Activated CD8-positive, alpha-beta T cell treated with anti-CD3 and anti-CD28 coated beads, Interleukin-2, amount 10 ng/mL, durations not matched to agents 7 days and 5 days (primary cell): ENCODE results near the gene SHMT1. TPM values are rescaled to one million over a fixed set of nuclear protein-coding genes. Genes with fewer than 3 reads are reported as not detected.
A peak's percentile ranks its signal among the peaks of the same experiment; 100 is the strongest.
"Not testable (repeated sequence)": the region's sequence is repeated elsewhere in the genome, so short reads cannot be mapped to it uniquely, and the experiment has no call there.

ENCODE experiments used
- ATAC-seq: fragments of 150-1000 bp; cut with Tn5 transposase; one replicate; pipeline ENCODE4 v1.10.0; 2021; ENCODE audit warnings: moderate library complexity
- CTCF ChIA-PET: fragments of 350-600 bp; sonication (Branson Sonifier 250); formaldehyde crosslinking; loops from one replicate; lab custom pipeline; 2021; ENCODE audit warnings: antibody characterized with exemption; lab: Charles Lee
- POLR2A ChIA-PET: fragments of 350-600 bp; sonication (Branson Sonifier 250); formaldehyde crosslinking; loops from one replicate; lab custom pipeline; 2021; ENCODE audit warnings: antibody characterized with exemption; lab: Charles Lee
- DNase-seq: peaks from one replicate; pipeline ENCODE4 v3.0.0-alpha.2; 2020
- H3K27ac Mint-ChIP-seq: one replicate; pipeline ENCODE4 v1.8.0; 2021; ENCODE audit warnings: mild to moderate bottlenecking, mixed read lengths
- H3K27me3 Mint-ChIP-seq: one replicate; pipeline ENCODE4 v1.8.0; 2021; ENCODE audit warnings: low read depth, mixed read lengths
- H3K36me3 Mint-ChIP-seq: one replicate; pipeline ENCODE4 v1.8.0; 2021; ENCODE audit warnings: low read depth, mixed read lengths
- H3K4me1 Mint-ChIP-seq: one replicate; pipeline ENCODE4 v1.8.0; 2021; ENCODE audit warnings: low read depth, mixed read lengths
- H3K4me3 Mint-ChIP-seq: one replicate; pipeline ENCODE4 v1.8.0; 2021; ENCODE audit warnings: mild to moderate bottlenecking, mixed read lengths
- H3K9me3 Mint-ChIP-seq: one replicate; pipeline ENCODE4 v1.8.0; 2022; ENCODE audit warnings: mixed read lengths; ENCODE audit not compliant: insufficient read depth
- total RNA-seq, 2 experiments: library from RNA; stranded (reverse); gene quantifications; one replicate each; pipeline ENCODE4 v1.2.3, GENCODE V29; 2021

The SHMT1 gene
- total RNA-seq, 2 experiments from 2014 or later: 60.7 to 61.8 TPM

DNA sequence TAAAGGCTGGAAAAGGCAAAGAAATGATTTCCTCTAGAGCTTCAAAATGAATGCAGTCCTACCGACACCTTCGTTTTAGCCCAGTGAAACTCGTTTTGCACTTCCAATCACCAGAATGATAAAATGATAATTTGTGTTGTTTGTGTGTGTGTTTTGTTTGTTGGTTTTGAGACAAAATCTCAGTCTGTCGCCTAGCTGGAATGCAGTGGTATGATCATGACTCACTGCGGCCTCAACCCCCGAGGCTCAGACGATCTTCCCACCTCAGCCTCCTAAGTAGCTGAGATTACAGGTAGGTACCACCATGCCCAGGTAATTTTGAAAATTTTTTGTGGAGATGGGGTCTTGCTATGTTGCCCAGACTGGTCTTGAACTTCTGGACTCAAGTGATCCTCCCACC lies 10.9 kb upstream of the SHMT1 start:
- POLR2A ChIA-PET: no interaction called here
- DNase-seq (no peak), ATAC-seq (no peak)
- H3K36me3 Mint-ChIP-seq: no peaks in the 10 kb centered on the region
- no peaks in the 10 kb centered on the region for H3K9me3 Mint-ChIP-seq
- H3K27ac Mint-ChIP-seq: no peak overlapping the region
- CTCF ChIA-PET: no interaction called here
- peaks cover 12% of the 10 kb centered on the region for H3K27me3 Mint-ChIP-seq
- H3K4me3 Mint-ChIP-seq: no peak overlapping the region
- peaks cover 11% of the 10 kb centered on the region for H3K4me1 Mint-ChIP-seq

GRCh38 chr17:18373181-18373580 lies 9.8 kb upstream of the SHMT1 start:
- Mint-ChIP-seq H3K4me1 (peaks cover 11% of the 10 kb centered on the region), H3K27me3 (peaks cover 12% of the 10 kb centered on the region)
- H3K9me3 Mint-ChIP-seq, H3K36me3 Mint-ChIP-seq, H3K27ac Mint-ChIP-seq, CTCF ChIA-PET, POLR2A ChIA-PET, ATAC-seq, H3K4me3 Mint-ChIP-seq, DNase-seq: not testable (repeated sequence)

- CTCF ChIA-PET: no interaction called here
- ATAC-seq (no peak), DNase-seq (no peak)
- H3K4me1 Mint-ChIP-seq: peaks cover 7% of the 10 kb centered on the region
- peaks cover 17% of the 10 kb centered on the region for H3K27me3 Mint-ChIP-seq
- H3K36me3 Mint-ChIP-seq: no peaks in the 10 kb centered on the region
- H3K27ac Mint-ChIP-seq: no peak overlapping the region
- POLR2A ChIA-PET: no interaction called here
- no peaks in the 10 kb centered on the region for H3K9me3 Mint-ChIP-seq
- H3K4me3 Mint-ChIP-seq: no peak overlapping the region
These were observed 8.1 kb upstream of the SHMT1 start for GRCh38 chr17:18371455-18371854.

DNA sequence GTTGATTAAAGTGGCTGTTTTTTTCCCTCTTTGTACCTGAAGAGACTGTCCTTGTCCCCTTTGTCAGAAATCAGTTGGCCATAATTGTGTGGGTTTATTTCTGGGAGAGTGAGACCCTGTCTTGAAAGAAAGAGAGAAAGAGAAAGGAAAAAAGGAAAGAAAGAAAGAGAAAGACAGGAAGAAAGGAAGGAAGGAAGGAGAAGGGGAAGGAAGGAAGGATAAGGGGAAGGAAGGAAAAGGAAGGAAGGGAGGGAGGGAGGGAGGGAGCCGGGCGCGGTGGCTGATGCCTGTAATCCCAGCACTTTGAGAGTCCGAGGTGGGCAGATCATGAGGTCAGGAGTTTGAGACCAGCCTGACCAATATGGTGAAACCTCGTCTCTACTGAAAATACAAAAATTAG lies 7.4 kb upstream of the SHMT1 start:
- no peak for DNase-seq
- Mint-ChIP-seq H3K27ac (no peak overlapping the region), H3K9me3 (no peaks in the 10 kb centered on the region), H3K36me3 (no peaks in the 10 kb centered on the region), H3K4me1 (peaks cover 7% of the 10 kb centered on the region), H3K4me3 (no peak overlapping the region), H3K27me3 (peaks cover 17% of the 10 kb centered on the region)
- ChIA-PET POLR2A (no interaction called here), CTCF (no interaction called here)
- no peak for ATAC-seq

DNA sequence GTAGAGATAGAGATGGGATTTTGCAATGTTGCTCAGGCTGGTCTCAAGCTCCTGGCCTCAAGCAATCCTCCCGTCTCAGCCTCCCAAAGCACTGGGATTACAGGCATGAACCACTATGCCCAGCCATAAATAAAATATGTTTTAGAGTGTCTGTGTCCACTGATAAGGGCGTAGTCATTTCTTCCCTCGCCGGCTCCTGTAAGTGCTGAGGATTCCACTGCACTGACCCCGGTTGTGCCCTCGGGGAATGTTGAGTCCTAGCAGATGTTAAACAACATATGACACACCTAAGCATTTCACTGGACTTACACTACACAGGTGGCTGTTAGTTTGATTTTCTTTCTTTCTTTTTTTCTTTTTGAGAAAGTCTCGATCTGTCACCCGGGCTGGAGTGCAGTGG lies 5.6 kb upstream of the SHMT1 start:
- peaks cover 7% of the 10 kb centered on the region for H3K4me1 Mint-ChIP-seq
- no peak overlapping the region for H3K27ac Mint-ChIP-seq
- H3K9me3 Mint-ChIP-seq: no peaks in the 10 kb centered on the region
- H3K36me3 Mint-ChIP-seq: no peaks in the 10 kb centered on the region
- H3K27me3 Mint-ChIP-seq: peaks cover 17% of the 10 kb centered on the region
- ChIA-PET CTCF (no interaction called here), POLR2A (no interaction called here)
- DNase-seq (no peak), ATAC-seq (no peak)
- H3K4me3 Mint-ChIP-seq: no peak overlapping the region

- H3K36me3 Mint-ChIP-seq: peaks cover 15% of the 10 kb centered on the region
- peaks cover 4% of the 10 kb centered on the region for H3K27me3 Mint-ChIP-seq
- ATAC-seq (no peak), DNase-seq (no peak)
- H3K4me1 Mint-ChIP-seq: peaks cover 22% of the 10 kb centered on the region
- CTCF ChIA-PET: no interaction called here
- no peaks in the 10 kb centered on the region for H3K9me3 Mint-ChIP-seq
- peak overlapping the region; percentile 15 for H3K4me3 Mint-ChIP-seq
- H3K27ac Mint-ChIP-seq: no peak overlapping the region
- POLR2A ChIA-PET: interaction anchor here (0.6 kb wide), 1 partner anchor 1324 kb away, joined by 3 read pairs; no protein-coding TSS in a partner anchor
These were observed 816 bp upstream of the SHMT1 start for GRCh38 chr17:18364166-18364565.

GRCh38 chr17:18362698-18363100 lies 651 bp downstream of the SHMT1 start:
- CTCF ChIA-PET: interaction anchor here (0.7 to 0.8 kb wide), 2 partner anchors 13 to 147 kb away, joined by 3 read pairs; no protein-coding TSS in a partner anchor
- POLR2A ChIA-PET: interaction anchor here (0.9 kb wide), 1 partner anchor 16 kb away, joined by 3 read pairs; no protein-coding TSS in a partner anchor

GRCh38 chr17:18361837-18362697 lies 1.3 kb downstream of the SHMT1 start:
- Mint-ChIP-seq H3K4me3 (peak overlapping the region; percentile 91), H3K4me1 (peaks cover 23% of the 10 kb centered on the region), H3K9me3 (no peaks in the 10 kb centered on the region), H3K27ac (peak overlapping the region; percentile 83), H3K36me3 (peaks cover 16% of the 10 kb centered on the region), H3K27me3 (no peaks in the 10 kb centered on the region)
- ChIA-PET POLR2A (interaction anchor here (0.9 kb wide), 1 partner anchor 15 kb away, joined by 3 read pairs; no protein-coding TSS in a partner anchor), CTCF (interaction anchor here (0.8 kb wide), 1 partner anchor 146 kb away, joined by 3 read pairs; no protein-coding TSS in a partner anchor)
- ATAC-seq (no peak), DNase-seq (no peak)

More at GRCh38 chr17:18362698-18363100, 651 bp downstream of the SHMT1 start:
- H3K4me1 Mint-ChIP-seq: peaks cover 23% of the 10 kb centered on the region
- H3K9me3 Mint-ChIP-seq: no peaks in the 10 kb centered on the region
- peak overlapping the region; percentile 83 for H3K27ac Mint-ChIP-seq
- DNase-seq (peak; percentile 45), ATAC-seq (peak; percentile 9)
- H3K27me3 Mint-ChIP-seq: peaks cover 3% of the 10 kb centered on the region
- H3K36me3 Mint-ChIP-seq: peaks cover 16% of the 10 kb centered on the region
- H3K4me3 Mint-ChIP-seq: peak overlapping the region; percentile 91

- Mint-ChIP-seq H3K9me3 (no peaks in the 10 kb centered on the region), H3K27ac (no peak overlapping the region), H3K4me1 (peaks cover 23% of the 10 kb centered on the region), H3K4me3 (no peak overlapping the region), H3K27me3 (no peaks in the 10 kb centered on the region), H3K36me3 (peaks cover 22% of the 10 kb centered on the region)
- DNase-seq (no peak), ATAC-seq (no peak)
- ChIA-PET POLR2A (no interaction called here), CTCF (no interaction called here)
These were observed 2.8 kb downstream of the SHMT1 start for GRCh38 chr17:18360518-18360917.

- POLR2A ChIA-PET: no interaction called here
- H3K27ac Mint-ChIP-seq: no peak overlapping the region
- ATAC-seq: no peak
These were observed 6.7 kb downstream of the SHMT1 start for GRCh38 chr17:18356624-18357023.

DNA sequence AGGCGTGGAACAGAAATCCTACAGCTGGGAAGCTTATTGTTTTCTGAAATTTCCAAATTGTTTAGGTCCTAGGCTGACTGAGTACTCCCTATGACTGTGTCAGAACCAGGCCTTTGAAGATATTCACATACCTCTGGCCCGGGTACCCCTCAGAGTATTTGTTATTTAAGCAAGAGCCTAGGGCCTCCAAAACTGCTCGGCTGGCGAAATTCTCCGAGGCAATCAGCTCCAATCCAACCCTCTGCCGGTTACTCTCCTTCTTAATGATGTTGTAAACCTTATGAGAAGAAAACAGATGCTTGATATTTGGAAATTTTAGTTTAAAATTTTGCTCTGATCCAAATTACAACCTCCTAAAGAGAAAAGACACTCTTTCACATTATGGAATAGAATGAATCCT lies 9.8 kb downstream of the SHMT1 start:
- POLR2A ChIA-PET: no interaction called here
- H3K27me3 Mint-ChIP-seq: no peaks in the 10 kb centered on the region
- no peaks in the 10 kb centered on the region for H3K9me3 Mint-ChIP-seq
- H3K27ac Mint-ChIP-seq: no peak overlapping the region
- CTCF ChIA-PET: interaction anchor here (1.0 kb wide), 1 partner anchor 33 kb away, joined by 4 read pairs; no protein-coding TSS in a partner anchor
- no peak overlapping the region for H3K4me3 Mint-ChIP-seq
- DNase-seq: no peak
- H3K36me3 Mint-ChIP-seq: peaks cover 26% of the 10 kb centered on the region
- ATAC-seq: no peak
- no peaks in the 10 kb centered on the region for H3K4me1 Mint-ChIP-seq

More at GRCh38 chr17:18356624-18357023, 6.7 kb downstream of the SHMT1 start:
- no peak for DNase-seq
- Mint-ChIP-seq H3K4me1 (peaks cover 10% of the 10 kb centered on the region), H3K4me3 (no peak overlapping the region), H3K9me3 (no peaks in the 10 kb centered on the region), H3K36me3 (peaks cover 37% of the 10 kb centered on the region), H3K27me3 (no peaks in the 10 kb centered on the region)
- CTCF ChIA-PET: interaction anchor here (0.6 kb wide), 1 partner anchor 271 kb away, joined by 3 read pairs; no protein-coding TSS in a partner anchor

DNA sequence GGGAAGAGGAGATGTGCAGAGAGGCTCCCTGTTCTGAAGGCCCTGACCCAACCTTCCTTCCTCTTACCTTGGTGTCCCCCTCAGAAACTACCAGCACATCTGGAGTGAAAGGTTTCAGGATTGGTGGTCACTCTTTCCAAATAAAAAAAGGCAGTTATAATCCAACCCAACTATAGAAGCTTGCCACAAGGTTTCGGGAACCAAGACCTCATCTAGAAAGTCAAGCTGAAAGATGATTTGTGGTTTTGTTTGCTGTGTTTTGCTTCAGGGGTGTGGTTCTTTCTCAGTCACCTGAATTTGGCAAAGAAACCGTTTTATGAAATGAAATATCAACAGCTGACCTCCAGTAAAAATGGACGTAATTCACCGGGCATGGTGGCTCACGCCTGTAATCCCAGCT lies 19.3 kb downstream of the SHMT1 start:
- POLR2A ChIA-PET: interaction anchor here (0.7 kb wide), 1 partner anchor 84 kb away, joined by 3 read pairs; the partner anchor contains the start of gene MIEF2
- no peak for ATAC-seq
- Mint-ChIP-seq H3K27ac (no peak overlapping the region), H3K9me3 (no peaks in the 10 kb centered on the region), H3K4me1 (peaks cover 4% of the 10 kb centered on the region), H3K27me3 (no peaks in the 10 kb centered on the region), H3K4me3 (no peak overlapping the region), H3K36me3 (peaks cover 57% of the 10 kb centered on the region)
- CTCF ChIA-PET: no interaction called here
- DNase-seq: no peak
